Endodermal cell (in vitro differentiated cells): ENCODE measurements around the gene COLEC11. TPM values are rescaled to one million over a fixed set of nuclear protein-coding genes. Genes with fewer than 3 reads are reported as not detected.
"Not testable (repeated sequence)": the region's sequence is repeated elsewhere in the genome, so short reads cannot be mapped to it uniquely, and the experiment has no call there.

Experiments used
- DNase-seq: peaks from one replicate; pipeline ENCODE4 v3.0.0-alpha.2; 2017
- H3K27ac ChIP-seq: 2 replicates; pipeline ENCODE4 v1.5.1; 2013; ENCODE audit warnings: mild to moderate bottlenecking, low read depth, low read length, moderate library complexity
- H3K27me3 ChIP-seq: 2 replicates; pipeline ENCODE4 v1.6.1; 2013; ENCODE audit warnings: mild to moderate bottlenecking, low read length, moderate library complexity; ENCODE audit not compliant: insufficient read depth, control insufficient read depth, poor library complexity, severe bottlenecking
- H3K36me3 ChIP-seq: 2 replicates; pipeline ENCODE4 v1.7.0; 2013; ENCODE audit warnings: mild to moderate bottlenecking, low read length, moderate library complexity; ENCODE audit not compliant: control insufficient read depth, insufficient read depth
- H3K4me1 ChIP-seq: one replicate; pipeline ENCODE4 v1.7.0; 2013; ENCODE audit warnings: low read length; ENCODE audit not compliant: control insufficient read depth, insufficient read depth
- H3K4me3 ChIP-seq: 2 replicates; pipeline ENCODE4 v1.5.1; 2013; ENCODE audit warnings: mild to moderate bottlenecking, low read length, moderate library complexity
- H3K9ac ChIP-seq: 2 replicates; pipeline ENCODE4 v1.6.1; 2013; ENCODE audit warnings: mild to moderate bottlenecking, low read length, moderate library complexity; ENCODE audit not compliant: poor library complexity, severe bottlenecking; ENCODE audit errors: extremely low read depth
- H3K9me3 ChIP-seq: 2 replicates; pipeline ENCODE4 v1.6.1; 2013; ENCODE audit warnings: mild to moderate bottlenecking, low read length, moderate library complexity; ENCODE audit not compliant: control insufficient read depth
- H3K27ac Mint-ChIP-seq: 2 replicates; pipeline ENCODE4 v1.8.0; 2020; ENCODE audit warnings: mixed read lengths
- H3K27me3 Mint-ChIP-seq: 2 replicates; pipeline ENCODE4 v1.8.0; 2021; ENCODE audit warnings: mild to moderate bottlenecking, mixed read lengths; ENCODE audit not compliant: insufficient read depth
- H3K36me3 Mint-ChIP-seq: 2 replicates; pipeline ENCODE4 v1.8.0; 2020; ENCODE audit warnings: low read depth, mixed read lengths
- H3K4me1 Mint-ChIP-seq: 2 replicates; pipeline ENCODE4 v1.8.0; 2020; ENCODE audit warnings: mixed read lengths
- H3K4me3 Mint-ChIP-seq: 2 replicates; pipeline ENCODE4 v1.8.0; 2020; ENCODE audit warnings: mild to moderate bottlenecking, moderate library complexity, mixed read lengths
- H3K9me3 Mint-ChIP-seq: 2 replicates; pipeline ENCODE4 v1.8.0; 2020; ENCODE audit warnings: mild to moderate bottlenecking, mixed read lengths
- CTCF ChIP-seq: fragments of 200-600 bp; sonication (generic); conservative IDR thresholded peaks from 2 replicates; pipeline ENCODE4 v1.5.0; 2021; ENCODE audit warnings: antibody characterized with exemption, mild to moderate bottlenecking
- WGBS, 2 experiments: methylation state at CpG; one replicate each; pipeline versions ENCODE4 v1.1.5 to v1.1.7; 2013; ENCODE audit warnings: missing lambda C conversion rate in 2 of 2, mixed read lengths in 1 of 2; ENCODE audit not compliant: insufficient coverage in 1 of 2, insufficient read length in 1 of 2; 5-methylcytosine and 5-hydroxymethylcytosine counted together
- total RNA-seq, 2 donors: library from RNA; stranded (reverse); fragmentation: NEBNext Ultra II Directional in 1 of 2; extraction: Animal tissue kit (Norgen Biotek cat#: 25700) in 1 of 2; gene quantifications; 2 replicates in 1 of 2; 3 replicates in 1 of 2; pipeline ENCODE4 v1.2.1, GENCODE V29; 2021

COLEC11 gene
- total RNA-seq, 2 donors from 2014 or later = 1.1 to 1.5 TPM

GRCh38 chr2:3617198-3617890 is 22.4 kb downstream of the COLEC11 start:
- Mint-ChIP-seq H3K9me3 (peaks cover 44% of the 10 kb centered on the region), H3K36me3 (peaks cover 3% of the 10 kb centered on the region), H3K4me1 (peaks cover under 1% of the 10 kb centered on the region), H3K4me3 (no peak overlapping the region), H3K27me3 (peaks cover 34% of the 10 kb centered on the region), H3K27ac (no peak overlapping the region)
- H3K36me3 ChIP-seq = no peaks in the 10 kb centered on the region
- DNase-seq = peak; percentile 9
- TF ChIP-seq CTCF = no peak
- H3K9me3 ChIP-seq = peaks cover 13% of the 10 kb centered on the region
- H3K27ac ChIP-seq = no peak overlapping the region
- H3K4me1 ChIP-seq = no peaks in the 10 kb centered on the region
- 95 to 96% methylated on average over 15 to 21 of the region's 21 CpGs for WGBS, 2 experiments
- peaks cover 20% of the 10 kb centered on the region for H3K27me3 ChIP-seq
- H3K4me3 ChIP-seq = no peak overlapping the region
- no peak overlapping the region for H3K9ac ChIP-seq

GRCh38 chr2:3618367-3618766 is 23.5 kb downstream of the COLEC11 start:
- Mint-ChIP-seq H3K27me3 (peaks cover 24% of the 10 kb centered on the region), H3K36me3 (peaks cover 3% of the 10 kb centered on the region), H3K4me1 (no peaks in the 10 kb centered on the region), H3K27ac (no peak overlapping the region), H3K4me3 (no peak overlapping the region), H3K9me3 (peaks cover 40% of the 10 kb centered on the region)
- DNase-seq = no peak
- Histone ChIP-seq H3K27ac (no peak overlapping the region), H3K36me3 (no peaks in the 10 kb centered on the region), H3K27me3 (peaks cover 10% of the 10 kb centered on the region), H3K4me1 (no peaks in the 10 kb centered on the region), H3K9me3 (peaks cover 13% of the 10 kb centered on the region), H3K4me3 (no peak overlapping the region), H3K9ac (no peak overlapping the region)
- no peak for TF ChIP-seq CTCF

- 94 to 100% methylated on average over 2 of the region's 2 CpGs for WGBS, 2 experiments
- peaks cover 3% of the 10 kb centered on the region for H3K36me3 Mint-ChIP-seq
- no peak overlapping the region for H3K4me3 Mint-ChIP-seq
- peaks cover 9% of the 10 kb centered on the region for H3K27me3 ChIP-seq
- no peaks in the 10 kb centered on the region for H3K36me3 ChIP-seq
- no peak for TF ChIP-seq CTCF
- peaks cover 34% of the 10 kb centered on the region for H3K9me3 Mint-ChIP-seq
- H3K9me3 ChIP-seq = peaks cover 6% of the 10 kb centered on the region
- H3K27ac ChIP-seq = no peak overlapping the region
- no peak overlapping the region for H3K4me3 ChIP-seq
- H3K27me3 Mint-ChIP-seq = peaks cover 20% of the 10 kb centered on the region
- no peak overlapping the region for H3K27ac Mint-ChIP-seq
- no peak for DNase-seq
- no peaks in the 10 kb centered on the region for H3K4me1 Mint-ChIP-seq
- no peaks in the 10 kb centered on the region for H3K4me1 ChIP-seq
- no peak overlapping the region for H3K9ac ChIP-seq
Measured at GRCh38 chr2:3619033-3619432, 24.1 kb downstream of the COLEC11 start.

- H3K4me3 Mint-ChIP-seq, DNase-seq, H3K4me1 ChIP-seq, H3K4me1 Mint-ChIP-seq, H3K9ac ChIP-seq, H3K36me3 ChIP-seq, H3K36me3 Mint-ChIP-seq, H3K9me3 ChIP-seq, H3K27ac ChIP-seq, H3K27ac Mint-ChIP-seq, H3K4me3 ChIP-seq: not testable (repeated sequence)
- Mint-ChIP-seq H3K27me3 (peaks cover 20% of the 10 kb centered on the region), H3K9me3 (peaks cover 30% of the 10 kb centered on the region)
- peaks cover 13% of the 10 kb centered on the region for H3K27me3 ChIP-seq
- 93 to 95% methylated on average over 6 to 9 of the region's 9 CpGs for WGBS, 2 experiments
Measured at GRCh38 chr2:3619661-3620060, 24.7 kb downstream of the COLEC11 start.
